Calu3 (cell line): ENCODE results near the gene PCSK6. TPM values are rescaled to one million over a fixed set of nuclear protein-coding genes. Genes with fewer than 3 reads are reported as not detected.

Experiments used
- BruUV-seq: library from RNA; stranded (reverse); fragments of 400-500 nt; replicated peaks from 2 replicates; lab custom pipeline; 2021; lab: Mats Ljungman, UMichigan
- CTCF ChIA-PET: fragments of 300-600 bp; sonication (Branson Sonifier 250); formaldehyde crosslinking; loops from one replicate; lab custom pipeline; 2022; ENCODE audit warnings: antibody characterized with exemption; lab: Charles Lee
- DNase-seq: peaks from one replicate; pipeline ENCODE4 v3.0.0; 2022
- H3K27ac Mint-ChIP-seq: one replicate; pipeline ENCODE4 v1.8.0; 2022; ENCODE audit warnings: mixed read lengths; ENCODE audit not compliant: unreplicated experiment
- H3K27me3 Mint-ChIP-seq: one replicate; pipeline ENCODE4 v1.8.0; 2022; ENCODE audit warnings: mixed read lengths; ENCODE audit not compliant: unreplicated experiment
- H3K36me3 Mint-ChIP-seq: one replicate; pipeline ENCODE4 v1.8.0; 2022; ENCODE audit warnings: mild to moderate bottlenecking, moderate library complexity, mixed read lengths; ENCODE audit not compliant: insufficient read depth, unreplicated experiment
- H3K4me1 Mint-ChIP-seq: one replicate; pipeline ENCODE4 v1.8.0; 2022; ENCODE audit warnings: mild to moderate bottlenecking, low read depth, mixed read lengths; ENCODE audit not compliant: unreplicated experiment
- H3K4me3 Mint-ChIP-seq: one replicate; pipeline ENCODE4 v1.8.0; 2022; ENCODE audit warnings: mild to moderate bottlenecking, low read depth, moderate library complexity, mixed read lengths; ENCODE audit not compliant: unreplicated experiment
- H3K9me3 Mint-ChIP-seq: one replicate; pipeline ENCODE4 v1.8.0; 2022; ENCODE audit warnings: low read depth, mixed read lengths; ENCODE audit not compliant: unreplicated experiment
- CTCF ChIP-seq: fragments of 200-600 bp; IDR thresholded peaks from one replicate; pipeline ENCODE4 v1.8.0; 2022; ENCODE audit warnings: antibody characterized with exemption; ENCODE audit not compliant: unreplicated experiment
- intact Hi-C: fragments of 100-400 bp; cut with micrococcal nuclease; formaldehyde crosslinking; loops from one replicate; pipeline ENCODE4 v1.10.0; 2022; ENCODE audit not compliant: unreplicated experiment
- total RNA-seq: library from RNA; stranded (reverse); gene quantifications from 2 replicates; pipeline ENCODE4 v1.2.3, GENCODE V29; 2022

The PCSK6 gene
- total RNA-seq, 1 experiment from 2014 or later = 5.1 TPM

GRCh38 chr15:101394654-101395053 lies 94.9 kb downstream of the PCSK6 start:
- no TSS peak for BruUV-seq
- Mint-ChIP-seq H3K4me3 (no peak overlapping the region), H3K9me3 (no peaks in the 10 kb centered on the region), H3K36me3 (no peaks in the 10 kb centered on the region), H3K27me3 (peaks cover 2% of the 10 kb centered on the region), H3K4me1 (no peaks in the 10 kb centered on the region), H3K27ac (no peak overlapping the region)
- no peak for DNase-seq
- intact Hi-C loops = no loop called here
- CTCF ChIA-PET = interaction anchor here (0.7 kb wide), 1 partner anchor 37 kb away, joined by 4 read pairs; no protein-coding TSS in a partner anchor
- TF ChIP-seq CTCF = no peak

GRCh38 chr15:101394056-101394630 lies 95.4 kb downstream of the PCSK6 start:
- no peak overlapping the region for H3K27ac Mint-ChIP-seq
- no peaks in the 10 kb centered on the region for H3K36me3 Mint-ChIP-seq
- CTCF ChIA-PET = interaction anchor here (0.7 kb wide), 1 partner anchor 37 kb away, joined by 4 read pairs; no protein-coding TSS in a partner anchor
- intact Hi-C loops = no loop called here
- DNase-seq = no peak
- TF ChIP-seq CTCF = no peak
- no peaks in the 10 kb centered on the region for H3K4me1 Mint-ChIP-seq
- H3K4me3 Mint-ChIP-seq = no peak overlapping the region
- BruUV-seq = no TSS peak
- no peaks in the 10 kb centered on the region for H3K9me3 Mint-ChIP-seq
- H3K27me3 Mint-ChIP-seq = no peaks in the 10 kb centered on the region

- no TSS peak for BruUV-seq
- no peak for DNase-seq
- no peak for TF ChIP-seq CTCF
- Mint-ChIP-seq H3K27ac (no peak overlapping the region), H3K27me3 (no peaks in the 10 kb centered on the region), H3K36me3 (no peaks in the 10 kb centered on the region), H3K9me3 (no peaks in the 10 kb centered on the region), H3K4me1 (no peaks in the 10 kb centered on the region), H3K4me3 (no peak overlapping the region)
- CTCF ChIA-PET = no interaction called here
- intact Hi-C loops = no loop called here
These were observed 96.3 kb downstream of the PCSK6 start for GRCh38 chr15:101393172-101393571.

DNA sequence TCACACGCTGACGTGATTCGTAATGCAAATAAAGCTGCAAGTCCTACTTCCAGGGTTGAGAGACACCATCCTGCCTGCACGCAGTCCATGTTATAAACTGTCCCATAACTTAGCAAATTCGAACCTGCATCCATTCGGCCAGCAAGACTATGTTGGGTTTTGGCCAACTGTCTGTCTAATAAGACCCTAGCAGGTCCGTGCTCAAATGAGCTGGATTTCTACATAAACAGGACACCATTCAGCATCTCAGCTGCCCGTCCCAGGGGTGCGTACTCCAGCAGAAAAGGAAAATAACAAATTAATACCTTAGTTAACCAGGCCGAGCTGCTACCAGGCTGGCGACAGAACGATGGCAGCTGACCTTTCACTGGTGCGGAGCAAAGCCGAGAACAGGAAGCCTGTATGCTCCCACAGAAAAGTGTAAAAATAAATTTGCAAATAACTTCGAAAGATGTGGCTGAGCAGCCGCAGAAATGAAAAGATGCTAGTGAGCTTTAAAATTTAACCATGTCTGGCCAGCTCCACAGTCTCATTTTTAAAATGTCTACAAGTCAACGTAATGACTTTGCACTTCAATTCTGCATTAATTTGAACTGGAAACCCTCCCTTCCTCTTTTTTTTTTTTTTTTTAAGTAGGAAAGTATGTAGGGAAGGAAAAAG lies 97.4 kb downstream of the PCSK6 start:
- no TSS peak for BruUV-seq
- no peak overlapping the region for H3K27ac Mint-ChIP-seq
- CTCF ChIA-PET = no interaction called here

More for the DNA sequence above, 97.4 kb downstream of the PCSK6 start:
- intact Hi-C loops = no loop called here
- no peaks in the 10 kb centered on the region for H3K27me3 Mint-ChIP-seq
- no peak overlapping the region for H3K4me3 Mint-ChIP-seq
- no peaks in the 10 kb centered on the region for H3K4me1 Mint-ChIP-seq
- DNase-seq = no peak
- no peak for TF ChIP-seq CTCF
- no peaks in the 10 kb centered on the region for H3K9me3 Mint-ChIP-seq
- H3K36me3 Mint-ChIP-seq = no peaks in the 10 kb centered on the region
